ENCODE measurements around the gene EFNA5. TPM values are rescaled to one million over a fixed set of nuclear protein-coding genes. Genes with fewer than 3 reads are reported as not detected.
A peak's percentile ranks its signal among the peaks of the same experiment; 100 is the strongest.

EFNA5 gene
- total RNA-seq, 1 donor from 2014 or later: 11.8 TPM

GRCh38 chr5:107554776-107555424 lies 115.8 kb downstream of the EFNA5 start:
- H3K4me1 ChIP-seq: peaks cover 10% of the 10 kb centered on the region
- no peak for DNase-seq (ENCODE audit: extremely low spot score in 2 of 2)
- no peaks in the 10 kb centered on the region for H3K9me3 ChIP-seq
- intact Hi-C loops (cut with DNase I): loop anchor here (10.0 kb wide), 1 partner anchor 1610 kb away; no protein-coding TSS in a partner anchor
- no peak overlapping the region for H3K4me3 ChIP-seq
- no peaks in the 10 kb centered on the region for H3K36me3 ChIP-seq
- no peaks in the 10 kb centered on the region for H3K27me3 ChIP-seq
- TF ChIP-seq POLR2AphosphoS5 (IDR thresholded peaks at IDR 0.05; ENCODE audit: insufficient read depth in 1 of 2, low read depth in 1 of 2): no peak
- no peak for TF ChIP-seq CTCF (IDR thresholded peaks at IDR 0.05)
- no peak overlapping the region for H3K27ac ChIP-seq

- Histone ChIP-seq H3K4me1 (peaks cover 10% of the 10 kb centered on the region), H3K9me3 (no peaks in the 10 kb centered on the region), H3K27ac (no peak overlapping the region), H3K4me3 (no peak overlapping the region), H3K36me3 (no peaks in the 10 kb centered on the region), H3K27me3 (no peaks in the 10 kb centered on the region)
- intact Hi-C loops (cut with DNase I): loop anchor here (10.0 kb wide), 1 partner anchor 1612 kb away; no protein-coding TSS in a partner anchor
- no peak for DNase-seq (ENCODE audit: extremely low spot score in 2 of 2)
- TF ChIP-seq POLR2A (IDR thresholded peaks at IDR 0.05) (no peak), POLR2AphosphoS5 (IDR thresholded peaks at IDR 0.05; ENCODE audit: insufficient read depth in 1 of 2, low read depth in 1 of 2) (no peak), CTCF (IDR thresholded peaks at IDR 0.05) (no peak)
These were observed 117.6 kb downstream of the EFNA5 start for GRCh38 chr5:107553117-107553555.

GRCh38 chr5:107551088-107551487 lies 119.6 kb downstream of the EFNA5 start:
- no peaks in the 10 kb centered on the region for H3K36me3 ChIP-seq
- intact Hi-C loops (cut with DNase I): loop anchor here (10.0 kb wide), 1 partner anchor 1614 kb away; no protein-coding TSS in a partner anchor
- H3K9me3 ChIP-seq: no peaks in the 10 kb centered on the region
- H3K27me3 ChIP-seq: no peaks in the 10 kb centered on the region
- DNase-seq (ENCODE audit: extremely low spot score in 2 of 2): no peak
- H3K4me1 ChIP-seq: no peaks in the 10 kb centered on the region
- no peak overlapping the region for H3K4me3 ChIP-seq
- TF ChIP-seq POLR2A (IDR thresholded peaks at IDR 0.05): no peak
- no peak for TF ChIP-seq CTCF (IDR thresholded peaks at IDR 0.05)
- no peak overlapping the region for H3K27ac ChIP-seq

DNA sequence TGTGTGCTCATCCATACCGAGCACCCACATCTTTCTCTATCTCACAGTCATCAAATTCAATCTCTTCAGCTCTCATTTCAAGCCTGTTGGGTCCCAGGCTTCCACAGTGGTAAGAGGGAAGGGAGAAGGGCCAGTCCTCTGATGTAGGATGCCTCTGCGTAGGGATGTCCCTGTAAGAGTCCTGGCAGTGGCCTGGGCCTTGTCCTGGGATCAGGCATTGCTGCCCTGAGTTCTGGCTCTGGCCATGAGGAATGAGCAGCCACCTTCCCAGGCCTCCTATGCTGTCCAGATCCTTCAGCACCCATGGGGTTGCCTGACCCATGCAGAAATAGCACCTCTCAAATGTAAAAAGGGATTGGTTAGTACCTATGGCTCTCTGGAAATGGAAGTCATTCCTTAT lies 121.2 kb downstream of the EFNA5 start:
- DNase-seq (ENCODE audit: extremely low spot score in 2 of 2): no peak
- no peak overlapping the region for H3K27ac ChIP-seq
- intact Hi-C loops (cut with DNase I): no loop called here
- TF ChIP-seq POLR2A (IDR thresholded peaks at IDR 0.05) (no peak), POLR2AphosphoS5 (IDR thresholded peaks at IDR 0.05; ENCODE audit: insufficient read depth in 1 of 2, low read depth in 1 of 2) (no peak), CTCF (IDR thresholded peaks at IDR 0.05) (no peak)
- no peaks in the 10 kb centered on the region for H3K27me3 ChIP-seq
- H3K36me3 ChIP-seq: no peaks in the 10 kb centered on the region
- no peaks in the 10 kb centered on the region for H3K9me3 ChIP-seq
- H3K4me3 ChIP-seq: no peak overlapping the region
- peaks cover 8% of the 10 kb centered on the region for H3K4me1 ChIP-seq

DNA sequence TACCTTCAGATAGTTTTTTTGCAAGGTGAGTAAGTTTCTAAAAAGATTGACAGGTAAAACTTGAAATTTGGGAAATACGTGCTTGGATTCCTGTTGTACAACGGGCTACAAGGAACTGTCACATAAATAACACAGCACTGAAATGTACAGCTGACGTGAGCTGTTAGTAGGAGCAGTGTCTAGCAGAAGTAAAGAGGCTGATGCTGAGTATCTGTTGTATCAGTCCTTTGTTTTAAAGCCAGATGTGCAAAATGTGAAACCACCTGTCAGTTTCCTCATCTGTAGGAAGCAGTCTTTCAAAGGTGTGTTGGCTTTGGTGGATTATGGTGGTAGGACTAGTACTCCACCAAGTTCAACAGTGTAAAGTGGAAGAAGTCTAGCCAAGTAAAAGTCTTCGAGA lies 122.3 kb downstream of the EFNA5 start:
- DNase-seq (ENCODE audit: extremely low spot score in 2 of 2): no peak
- no peaks in the 10 kb centered on the region for H3K27me3 ChIP-seq
- peaks cover 19% of the 10 kb centered on the region for H3K4me1 ChIP-seq
- intact Hi-C loops (cut with DNase I): no loop called here
- no peaks in the 10 kb centered on the region for H3K36me3 ChIP-seq
- TF ChIP-seq POLR2AphosphoS5 (IDR thresholded peaks at IDR 0.05; ENCODE audit: insufficient read depth in 1 of 2, low read depth in 1 of 2) (peak in 1 of 2 donors; percentile 24), POLR2A (IDR thresholded peaks at IDR 0.05) (no peak), CTCF (IDR thresholded peaks at IDR 0.05) (no peak)
- H3K27ac ChIP-seq: no peak overlapping the region
- no peak overlapping the region for H3K4me3 ChIP-seq
- H3K9me3 ChIP-seq: no peaks in the 10 kb centered on the region

Data from vagina (tissue), 2 donors.